ENCODE results near the gene STEAP4. TPM values are rescaled to one million over a fixed set of nuclear protein-coding genes. Genes with fewer than 3 reads are reported as not detected.

STEAP4 gene
- total RNA-seq, 1 experiment from 2014 or later, result not detected

GRCh38 chr7:88260719-88261118 lies 46.0 kb downstream of the STEAP4 start:
- Histone ChIP-seq H4K20me1 (ENCODE audit: control insufficient read depth, insufficient read depth, insufficient read length) (no peaks in the 10 kb centered on the region), H4K91ac (ENCODE audit: insufficient read length, low read depth, low read length) (no peak overlapping the region), H3T11ph (ENCODE audit: low read length) (no peak overlapping the region), H3K79me1 (ENCODE audit: insufficient read depth, low read depth, low read length, poor library complexity, severe bottlenecking) (no peaks in the 10 kb centered on the region), H4K5ac (ENCODE audit: insufficient read length, low read depth, low read length) (no peak overlapping the region), H3K56ac (ENCODE audit: insufficient read length, low read depth, low read length) (no peak overlapping the region), H2AK5ac (ENCODE audit: insufficient read length, low read length) (no peak overlapping the region), H2BK120ac (ENCODE audit: low read depth, low read length, poor library complexity, severe bottlenecking) (no peak overlapping the region), H2AFZ (ENCODE audit: low read length) (no peak overlapping the region), H2BK15ac (ENCODE audit: low read depth, low read length) (no peak overlapping the region), H3K4me2 (ENCODE audit: insufficient read depth, insufficient read length, low read length) (no peak overlapping the region), H4K8ac (replicated peaks; ENCODE audit: insufficient read length, low read depth, low read length) (no peak overlapping the region), H3K4ac (ENCODE audit: low read depth, low read length) (no peak overlapping the region), H3K27ac (ENCODE audit: insufficient read length, low read depth, low read length) (no peak overlapping the region), H3K23ac (ENCODE audit: insufficient read length, low read depth, low read length) (no peak overlapping the region), H3K79me2 (ENCODE audit: insufficient read depth, low read length) (no peaks in the 10 kb centered on the region), H3K18ac (ENCODE audit: insufficient read length, low read depth, low read length) (no peak overlapping the region), H3K27me3 (ENCODE audit: insufficient read depth, low read length) (no peaks in the 10 kb centered on the region), H3K9me3 (ENCODE audit: control insufficient read depth, low read depth, low read length) (no peaks in the 10 kb centered on the region), H3K4me1 (ENCODE audit: insufficient read depth, low read length) (no peaks in the 10 kb centered on the region), H3K23me2 (ENCODE audit: insufficient read length, low read depth, low read length, poor library complexity, severe bottlenecking) (no peaks in the 10 kb centered on the region), H2BK5ac (ENCODE audit: insufficient read length, low read length) (no peak overlapping the region), H2BK20ac (ENCODE audit: low read depth, low read length, poor library complexity, severe bottlenecking) (no peak overlapping the region), H2BK12ac (ENCODE audit: insufficient read length, low read depth, low read length) (no peak overlapping the region), H3K9ac (ENCODE audit: extremely low read depth, insufficient read length, low read length) (no peak overlapping the region), H3K14ac (ENCODE audit: insufficient read depth, low read length) (no peak overlapping the region)
- Mint-ChIP-seq H3K27me3 (ENCODE audit: low read depth) (no peaks in the 10 kb centered on the region), H3K4me3 (no peak overlapping the region), H3K27ac (no peak overlapping the region), H3K36me3 (ENCODE audit: insufficient read depth in 1 of 3, low read depth in 3 of 3) (no peaks in the 10 kb centered on the region), H3K4me1 (no peaks in the 10 kb centered on the region), H3K9me3 (peaks cover 0 to 1% of the 10 kb centered on the region in 2 experiments; a peak in 2 of 5 replicates)
- no peak for DNase-seq
- no peak for TF ChIP-seq CTCF (conservative IDR thresholded peaks at IDR 0.05)
- WGBS (ENCODE audit: extremely low coverage, insufficient read length, low lambda C conversion rate), result no CpG with 5 or more reads among the region's 1 CpG
